ENCODE measurements around the gene CCNI. TPM values are rescaled to one million over a fixed set of nuclear protein-coding genes. Genes with fewer than 3 reads are reported as not detected.

The CCNI gene
- total RNA-seq, 1 donor from 2014 or later = 221 TPM

- no peak for DNase-seq (ENCODE audit: low spot score)
These were observed 68.2 kb downstream of the CCNI start for GRCh38 chr4:77007358-77008230.

DNA sequence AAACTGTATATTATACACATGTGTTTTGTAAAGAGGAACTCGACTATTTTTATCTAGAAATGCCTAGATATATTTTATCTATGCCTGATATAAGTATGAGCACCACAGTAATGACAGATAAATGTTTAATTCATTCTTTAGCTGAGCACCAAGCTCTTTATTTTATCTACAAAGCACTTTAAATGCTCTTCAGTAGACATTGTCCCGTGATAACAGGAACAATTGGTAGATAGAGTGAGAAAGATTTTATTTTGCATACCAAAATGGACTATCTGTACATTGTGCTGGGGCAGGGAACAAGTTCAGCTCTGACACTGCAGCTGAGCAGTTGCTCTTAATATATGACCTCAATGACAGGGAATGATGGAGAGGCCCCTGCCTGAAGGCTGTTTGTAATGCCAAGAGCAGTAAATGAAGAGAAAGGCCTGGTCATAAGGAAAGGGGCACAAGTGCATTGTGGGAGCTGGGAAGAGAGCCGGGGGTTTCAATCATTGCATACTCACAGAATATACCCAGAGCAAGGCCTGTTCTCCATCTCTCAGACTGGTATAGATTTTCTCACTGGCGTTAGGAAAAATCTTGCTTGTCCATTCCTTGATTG lies 68.9 kb downstream of the CCNI start:
- no peak for DNase-seq (ENCODE audit: low spot score)

DNA sequence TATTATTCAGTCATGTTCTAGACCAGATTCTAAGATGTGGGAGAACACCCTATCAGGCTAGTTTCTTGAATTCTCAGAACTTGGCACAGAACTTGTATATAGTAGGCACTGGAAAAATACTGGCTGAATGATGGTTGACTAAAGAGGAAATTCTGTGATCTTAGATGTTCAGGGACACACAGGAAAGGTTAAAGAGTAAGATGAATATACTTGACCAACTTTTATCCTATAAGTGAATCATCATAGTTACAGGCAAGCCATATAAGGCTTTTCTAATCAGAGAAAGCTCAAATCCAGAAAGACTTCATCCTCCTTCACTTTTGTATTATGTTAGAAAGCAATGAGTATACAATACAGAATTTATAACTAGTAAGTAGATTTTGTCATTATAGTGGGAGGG lies 72.4 kb downstream of the CCNI start:
- DNase-seq (ENCODE audit: low spot score) = no peak

GRCh38 chr4:77002321-77003107 lies 73.3 kb downstream of the CCNI start:
- DNase-seq (ENCODE audit: low spot score) = no peak

GRCh38 chr4:77001907-77002306 lies 73.9 kb downstream of the CCNI start:
- DNase-seq (ENCODE audit: low spot score) = no peak

- DNase-seq (ENCODE audit: low spot score) = no peak
These were observed 77.4 kb downstream of the CCNI start for GRCh38 chr4:76998251-76998901.

DNA sequence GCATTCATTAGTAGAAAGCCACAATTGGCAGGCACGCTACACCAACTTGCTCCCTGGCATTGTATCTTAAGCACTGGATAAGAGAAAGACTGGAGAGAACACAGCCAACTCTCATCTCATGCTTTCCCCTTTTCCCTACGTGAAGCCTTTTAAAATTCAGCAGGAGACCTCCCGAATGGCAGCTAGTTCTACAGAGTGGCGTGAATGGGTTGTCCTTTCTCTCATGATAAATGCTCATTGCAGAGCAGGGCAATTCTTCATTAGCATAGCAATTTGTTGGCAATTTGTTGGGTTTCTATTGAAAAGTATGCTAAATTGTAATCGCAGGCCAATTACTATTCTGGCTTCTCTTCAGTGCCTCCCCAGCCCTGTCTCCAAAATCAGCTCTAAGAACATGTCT lies 78.3 kb downstream of the CCNI start:
- DNase-seq (ENCODE audit: low spot score) = no peak

Other genes with a start within 250 kb of the CCNI start
- gene SOWAHB, start 177.8 kb downstream of the CCNI start, total RNA-seq = not detected
- gene SEPTIN11, start 126.2 kb downstream of the CCNI start, total RNA-seq = 331 TPM
- gene CCNG2, start 81.2 kb upstream of the CCNI start, total RNA-seq = 28.6 TPM